Endothelial cell of umbilical vein (primary cell): ENCODE measurements around the gene ATG5. TPM values are rescaled to one million over a fixed set of nuclear protein-coding genes. Genes with fewer than 3 reads are reported as not detected.

Experiments used
- BruUV-seq: library from RNA; stranded (reverse); fragments of 400-500 nt; replicated peaks from 2 replicates; lab custom pipeline; 2021; lab: Mats Ljungman, UMichigan
- CTCF ChIA-PET: fragments of 300-600, 350-600 bp; sonication (Branson Sonifier 250); formaldehyde crosslinking; loops from one replicate; lab custom pipeline; 2021; ENCODE audit warnings: antibody characterized with exemption, inconsistent platforms; lab: Charles Lee
- POLR2A ChIA-PET: fragments of 300-600, 350-600 bp; sonication (Branson Sonifier 250); formaldehyde crosslinking; loops from one replicate; lab custom pipeline; 2021; ENCODE audit warnings: antibody characterized with exemption, inconsistent platforms; lab: Charles Lee
- DNase-seq: peaks from one replicate; pipeline ENCODE4 v3.0.0-alpha.2; 2011; ENCODE audit warnings: low read depth, low spot score
- FAIRE-seq: peaks from 2 replicates; lab custom pipeline; 2011; peaks lifted over from hg19 to GRCh38; lab: Jason Lieb, UNC
- H2AFZ ChIP-seq: 2 replicates; pipeline ENCODE4 v1.6.0; 2012; ENCODE audit warnings: low read depth, low read length, control low read depth, inconsistent platforms
- H3K27ac ChIP-seq: 2 replicates; pipeline ENCODE4 v1.5.1; 2011; ENCODE audit warnings: low read depth, mild to moderate bottlenecking, control low read depth, low read length, moderate library complexity; ENCODE audit not compliant: insufficient read depth
- H3K27me3 ChIP-seq, 2 experiments: 2 replicates each; pipeline versions ENCODE4 v1.6.0 to v1.6.1; 2011; ENCODE audit warnings: low read length in 2 of 2, mixed read lengths in 1 of 2; ENCODE audit not compliant: control insufficient read depth in 2 of 2, insufficient read depth in 2 of 2
- H3K36me3 ChIP-seq, 2 experiments: 2 replicates in 1 of 2; 3 replicates in 1 of 2; pipeline ENCODE4 v1.5.1; 2011; ENCODE audit warnings: low read length in 2 of 2, mild to moderate bottlenecking in 1 of 2, moderate library complexity in 1 of 2; ENCODE audit not compliant: control insufficient read depth in 2 of 2, insufficient read depth in 2 of 2; ENCODE audit errors: extremely low read depth in 1 of 2
- H3K4me1 ChIP-seq: 3 replicates; pipeline ENCODE4 v1.5.1; 2011; ENCODE audit warnings: mild to moderate bottlenecking, low read length; ENCODE audit not compliant: control insufficient read depth, insufficient read depth; ENCODE audit errors: extremely low read depth
- H3K4me2 ChIP-seq: 2 replicates; pipeline ENCODE4 v1.6.1; 2011; ENCODE audit warnings: low read length, control low read depth, mixed read lengths; ENCODE audit not compliant: insufficient read depth
- H3K4me3 ChIP-seq, 3 experiments: fragments of 200-600 bp in 1 of 3; sonication (generic), shearing (Covaris generic) in 1 of 3; replicated peaks in 1 of 3; 2 replicates each; pipeline ENCODE4 v1.5.1; 2011 to 2016; ENCODE audit warnings: control low read depth in 3 of 3, low read length in 3 of 3, mild to moderate bottlenecking in 2 of 3, inconsistent platforms in 1 of 3, low read depth in 1 of 3, moderate library complexity in 1 of 3; ENCODE audit not compliant: insufficient read depth in 1 of 3
- H3K79me2 ChIP-seq: 2 replicates; pipeline ENCODE4 v1.6.0; 2012; ENCODE audit warnings: low read length, inconsistent platforms; ENCODE audit not compliant: control insufficient read depth, insufficient read depth
- H3K9ac ChIP-seq: replicated peaks from 2 replicates; pipeline ENCODE3; 2011; ENCODE audit warnings: low read length, control low read depth; ENCODE audit not compliant: insufficient read depth; ENCODE audit errors: extremely low read depth
- H3K9me1 ChIP-seq: replicated peaks from 3 replicates; pipeline ENCODE4 v1.6.0; 2011; ENCODE audit warnings: mild to moderate bottlenecking, low read length; ENCODE audit not compliant: control insufficient read depth, insufficient read depth; ENCODE audit errors: extremely low read depth
- H3K9me3 ChIP-seq: replicated peaks from 2 replicates; pipeline ENCODE4 v1.5.1; 2012; ENCODE audit warnings: low read length, inconsistent platforms; ENCODE audit not compliant: control insufficient read depth, insufficient read depth
- H4K20me1 ChIP-seq: replicated peaks from 2 replicates; pipeline ENCODE3; 2011; ENCODE audit warnings: mild to moderate bottlenecking, low read length; ENCODE audit not compliant: control insufficient read depth, insufficient read depth; ENCODE audit errors: extremely low read depth
- CTCF ChIP-seq, 2 donors: IDR thresholded peaks; 1 replicate in 1 of 2; 2 replicates in 1 of 2; pipeline ENCODE4 v1.5.1; 2011; ENCODE audit warnings: low read length in 2 of 2, mild to moderate bottlenecking in 2 of 2, moderate library complexity in 2 of 2, control low read depth in 1 of 2, inconsistent platforms in 1 of 2, low read depth in 1 of 2; ENCODE audit not compliant: insufficient read depth in 1 of 2; ENCODE audit errors: extremely low read depth in 1 of 2
- EZH2 ChIP-seq: IDR thresholded peaks from 2 replicates; pipeline ENCODE4 v1.6.1; 2012; ENCODE audit warnings: borderline replicate concordance, low read depth, mild to moderate bottlenecking, moderate library complexity, low read length, inconsistent platforms; ENCODE audit not compliant: severe bottlenecking
- FOS ChIP-seq: IDR thresholded peaks from 2 replicates; pipeline ENCODE4 v1.6.1; 2011; ENCODE audit warnings: mild to moderate bottlenecking, low read length, moderate library complexity, borderline replicate concordance; ENCODE audit not compliant: insufficient read depth
- GATA2 ChIP-seq: IDR thresholded peaks from 2 replicates; pipeline ENCODE4 v1.7.0; 2011; ENCODE audit warnings: low read depth, mild to moderate bottlenecking, moderate library complexity, mixed read lengths, low read length; ENCODE audit not compliant: insufficient read length, insufficient read depth
- JUN ChIP-seq: IDR thresholded peaks from 2 replicates; pipeline ENCODE4 v1.6.1; 2011; ENCODE audit warnings: borderline replicate concordance, low read depth; ENCODE audit not compliant: insufficient read length, insufficient read depth
- MAX ChIP-seq: IDR thresholded peaks from 2 replicates; pipeline ENCODE4 v1.6.1; 2011; ENCODE audit not compliant: insufficient read depth, insufficient read length
- MYC ChIP-seq: IDR thresholded peaks from one replicate; pipeline ENCODE4 v1.6.1; 2011; ENCODE audit warnings: mild to moderate bottlenecking, low read depth, low read length
- POLR2A ChIP-seq: IDR thresholded peaks from 2 replicates; pipeline ENCODE4 v1.6.1; 2012; ENCODE audit warnings: low read depth, mild to moderate bottlenecking, control low read depth, low read length
- POLR2AphosphoS5 ChIP-seq: IDR thresholded peaks from 2 replicates; pipeline ENCODE4 v1.6.1; 2012; ENCODE audit warnings: low read depth, mild to moderate bottlenecking, control low read depth, low read length, moderate library complexity; ENCODE audit not compliant: insufficient read depth
- dilution Hi-C: fragments of 300-500 bp; cut with MboI; formaldehyde crosslinking; loops from one replicate; pipeline ENCODE4 v1.15.0; 2019; ENCODE audit warnings: low sequenced_read_pairs; ENCODE audit not compliant: extremely low pct_ligation_motif_present
- intact Hi-C: fragments of 100-400 bp; cut with micrococcal nuclease; formaldehyde crosslinking; loops from one replicate; pipeline ENCODE4 v1.10.0; 2022
- polyA plus RNA-seq, 4 experiments: library from polyadenylated mRNA; depleted of rRNA in 3 of 4; stranded (reverse) in 3 of 4; unstranded in 1 of 4; fragments of >200 nt; gene quantifications; 2 replicates each; pipeline versions ENCODE4 v1.2.1 to v1.2.3, GENCODE V29; 2011 to 2012; ENCODE audit warnings: missing spikeins in 1 of 4
- total RNA-seq: library from RNA; stranded (reverse); gene quantifications from 2 replicates; pipeline ENCODE4 v1.2.3, GENCODE V29; 2021

Gene ATG5
- total and polyA plus RNA-seq, 2 donors (not counting 3 experiments of a cell fraction or from before 2014, with no cell fraction given), result 14.1 to 32.8 TPM

- BruUV-seq, result no TSS peak
- intact Hi-C loops, result no loop called here
- FAIRE-seq (no peak), DNase-seq (no peak)
- dilution Hi-C loops, result no loop called here
- no peak overlapping the region for H3K9ac ChIP-seq
- H3K79me2 ChIP-seq, result no peaks in the 10 kb centered on the region
- no peak overlapping the region for H3K4me3 ChIP-seq
- ChIA-PET POLR2A (no interaction called here), CTCF (interaction anchor here (1.0 kb wide), 3 partner anchors 11 to 155 kb away, joined by 3 read pairs; no protein-coding TSS in a partner anchor)
- no peaks in the 10 kb centered on the region for H3K27me3 ChIP-seq
- no peaks in the 10 kb centered on the region for H3K9me3 ChIP-seq
- H3K36me3 ChIP-seq, result peaks cover 2 to 3% of the 10 kb centered on the region in 2 experiments
- peaks cover 2% of the 10 kb centered on the region for H3K9me1 ChIP-seq
- no peak overlapping the region for H3K4me2 ChIP-seq
- H3K4me1 ChIP-seq, result no peaks in the 10 kb centered on the region
- no peak overlapping the region for H3K27ac ChIP-seq
- H2AFZ ChIP-seq, result no peak overlapping the region
- TF ChIP-seq FOS, result no peak
- no peak for TF ChIP-seq EZH2
- TF ChIP-seq POLR2A, result no peak
- no peaks in the 10 kb centered on the region for H4K20me1 ChIP-seq
Measured at GRCh38 chr6:106184629-106185028, 140.9 kb downstream of the ATG5 start.

GRCh38 chr6:106183430-106183829 lies 142.1 kb downstream of the ATG5 start:
- intact Hi-C loops (no loop called here), dilution Hi-C loops (no loop called here)
- FAIRE-seq (no peak), DNase-seq (no peak)
- H3K4me1 ChIP-seq, result no peaks in the 10 kb centered on the region
- no TSS peak for BruUV-seq
- TF ChIP-seq POLR2A, result no peak
- no peak for TF ChIP-seq JUN
- TF ChIP-seq MAX, result no peak
- no peak for TF ChIP-seq EZH2
- no peak for TF ChIP-seq GATA2
- no peak for TF ChIP-seq POLR2AphosphoS5
- TF ChIP-seq MYC, result no peak
- no peak for TF ChIP-seq FOS
- no peak for TF ChIP-seq CTCF (IDR thresholded peaks at IDR 0.05; ENCODE audit: extremely low read depth in 1 of 2, insufficient read depth in 1 of 2, low read depth in 1 of 2, low read length in 2 of 2)
- no peak overlapping the region for H3K27ac ChIP-seq
- no peak overlapping the region for H3K4me2 ChIP-seq
- H3K4me3 ChIP-seq, result no peak overlapping the region
- H2AFZ ChIP-seq, result no peak overlapping the region
- CTCF ChIA-PET, result no interaction called here
- H3K9me1 ChIP-seq, result peaks cover 2% of the 10 kb centered on the region
- H3K79me2 ChIP-seq, result no peaks in the 10 kb centered on the region
- H3K9me3 ChIP-seq, result no peaks in the 10 kb centered on the region
- POLR2A ChIA-PET, result no interaction called here
- H3K36me3 ChIP-seq, result peaks cover 2 to 3% of the 10 kb centered on the region in 2 experiments
- no peaks in the 10 kb centered on the region for H4K20me1 ChIP-seq
- H3K27me3 ChIP-seq, result no peaks in the 10 kb centered on the region
- no peak overlapping the region for H3K9ac ChIP-seq
